ENCODE measurements around the gene KDM4F.

- TF ChIP-seq CTCF (IDR thresholded peaks at IDR 0.05) (no peak), POLR2AphosphoS5 (IDR thresholded peaks at IDR 0.05) (no peak), EP300 (IDR thresholded peaks at IDR 0.05) (no peak)
Measured at GRCh38 chr11:95050595-95051202, 1.5 kb downstream of the KDM4F start.
